GM21619 (cell line): ENCODE measurements around the gene A1CF.
"Not testable (repeated sequence)": the region's sequence is repeated elsewhere in the genome, so short reads cannot be mapped to it uniquely, and the experiment has no call there.

Experiments
- ATAC-seq: cut with Tn5 transposase; IDR thresholded peaks from one replicate; pipeline ENCODE4 v1.9.1; 2021; ENCODE audit not compliant: unreplicated experiment

Gene A1CF

GRCh38 chr10:50885097-50885859 is at the start of gene A1CF:
Gene A1CF (minus strand): TSS chr10:50885627. CDS start chr10:50859940, 25,687 bp downstream.
- ATAC-seq: no peak

- no peak for ATAC-seq
These were observed 46.6 kb upstream of the A1CF start for GRCh38 chr10:50931948-50932431.

GRCh38 chr10:50929670-50930069 is 44.2 kb upstream of the A1CF start:
- no peak for ATAC-seq

- no peak for ATAC-seq
These were observed 42.7 kb upstream of the A1CF start for GRCh38 chr10:50928190-50928552.

- no peak for ATAC-seq
These were observed 42.2 kb upstream of the A1CF start for GRCh38 chr10:50927522-50928189.

GRCh38 chr10:50923471-50923870 is 38.0 kb upstream of the A1CF start:
- ATAC-seq: not testable (repeated sequence)

GRCh38 chr10:50919010-50919409 is 33.6 kb upstream of the A1CF start:
- ATAC-seq: no peak

- ATAC-seq: no peak
These were observed 33.1 kb upstream of the A1CF start for GRCh38 chr10:50918529-50918928.

- no peak for ATAC-seq
These were observed 32.1 kb upstream of the A1CF start for GRCh38 chr10:50917486-50917885.

GRCh38 chr10:50909334-50910014 is 24.0 kb upstream of the A1CF start:
- no peak for ATAC-seq

- no peak for ATAC-seq
These were observed 22.9 kb upstream of the A1CF start for GRCh38 chr10:50908366-50908765.

- ATAC-seq: not testable (repeated sequence)
These were observed 20.4 kb upstream of the A1CF start for GRCh38 chr10:50905797-50906196.

GRCh38 chr10:50896721-50897120 is 11.3 kb upstream of the A1CF start:
- ATAC-seq: no peak

GRCh38 chr10:50894312-50894711 is 8.9 kb upstream of the A1CF start:
- no peak for ATAC-seq

GRCh38 chr10:50892467-50892866 is 7.0 kb upstream of the A1CF start:
- ATAC-seq: no peak

- no peak for ATAC-seq
These were observed 1.1 kb downstream of the A1CF start for GRCh38 chr10:50884302-50884701.

GRCh38 chr10:50883629-50884028 is 1.8 kb downstream of the A1CF start:
- ATAC-seq: no peak

- ATAC-seq: no peak
These were observed 2.9 kb downstream of the A1CF start for GRCh38 chr10:50882540-50882983.

GRCh38 chr10:50881046-50881445 is 4.4 kb downstream of the A1CF start:
- not testable (repeated sequence) for ATAC-seq

GRCh38 chr10:50876429-50876828 is 9.0 kb downstream of the A1CF start:
- no peak for ATAC-seq

GRCh38 chr10:50874723-50875122 is 10.7 kb downstream of the A1CF start:
- no peak for ATAC-seq

- ATAC-seq: no peak
These were observed 19.1 kb downstream of the A1CF start for GRCh38 chr10:50866317-50866716.
